Activated CD8-positive, alpha-beta memory T cell treated with anti-CD3 and anti-CD28 coated beads for 1 hour (primary cell): Measurements from ENCODE around the gene VGF.

ENCODE experiments used
- DNase-seq, 2 donors: peaks; one replicate each; pipeline ENCODE4 v3.0.0-alpha.2; 2020; ENCODE audit warnings: low read depth in 1 of 2; ENCODE audit errors: extremely low read depth in 1 of 2

VGF gene

GRCh38 chr7:101186194-101186593 lies 20.8 kb upstream of the VGF start:
- no peak for DNase-seq

GRCh38 chr7:101185258-101185839 lies 20.0 kb upstream of the VGF start:
- DNase-seq, result no peak

GRCh38 chr7:101180130-101180755 lies 14.9 kb upstream of the VGF start, which contains the start of gene NAT16:
Gene NAT16, minus strand, starts transcription at chr7:101180293. Its CDS starts 5,486 bp downstream, at chr7:101174807.
- DNase-seq, result no peak

GRCh38 chr7:101179713-101180112 lies 14.3 kb upstream of the VGF start:
- no peak for DNase-seq

- DNase-seq, result no peak
These were observed 13.7 kb upstream of the VGF start for GRCh38 chr7:101179117-101179516.

GRCh38 chr7:101177644-101178043 lies 12.3 kb upstream of the VGF start:
- DNase-seq, result no peak

- no peak for DNase-seq
These were observed 10.3 kb upstream of the VGF start for GRCh38 chr7:101175664-101176063.

- DNase-seq, result no peak
These were observed 9.0 kb upstream of the VGF start for GRCh38 chr7:101174322-101174854.

GRCh38 chr7:101173752-101174244 lies 8.4 kb upstream of the VGF start:
- DNase-seq, result peak; percentile 11 to 36

- no peak for DNase-seq
These were observed 7.7 kb upstream of the VGF start for GRCh38 chr7:101172854-101173751.

- no peak for DNase-seq
These were observed 6.9 kb upstream of the VGF start for GRCh38 chr7:101172005-101172853.

- DNase-seq, result no peak
These were observed 6.1 kb upstream of the VGF start for GRCh38 chr7:101171442-101171837.

- no peak for DNase-seq
These were observed 5.5 kb upstream of the VGF start for GRCh38 chr7:101170617-101171441.

- peak; percentile 53 to 75 for DNase-seq
These were observed 4.6 kb upstream of the VGF start for GRCh38 chr7:101169838-101170551.

- DNase-seq, result no peak
These were observed 3.9 kb upstream of the VGF start for GRCh38 chr7:101169110-101169837.

GRCh38 chr7:101168412-101169049 lies 3.2 kb upstream of the VGF start:
- DNase-seq, result no peak

GRCh38 chr7:101167645-101168411 lies 2.5 kb upstream of the VGF start:
- no peak for DNase-seq
